Measurements from ENCODE around the gene TSPAN14. TPM values are rescaled to one million over a fixed set of nuclear protein-coding genes. Genes with fewer than 3 reads are reported as not detected.

Gene TSPAN14
- total and polyA plus RNA-seq, 9 donors: 15.8 to 59.5 (median 45.3) TPM

GRCh38 chr10:80453056-80453841, 861 bp upstream of the TSPAN14 start:
- Histone ChIP-seq H3K36me3 (ENCODE audit: control insufficient read depth, insufficient read depth, low read length) (no peaks in the 10 kb centered on the region), H3K27me3 (ENCODE audit: control insufficient read depth, insufficient read depth, low read length) (no peaks in the 10 kb centered on the region), H3K4me3 (ENCODE audit: low read length) (peak overlapping the region; percentile 44), H3K9me3 (replicated peaks; ENCODE audit: control insufficient read depth, low read depth, low read length) (no peaks in the 10 kb centered on the region), H3K4me1 (ENCODE audit: control insufficient read depth, insufficient read depth, low read length) (peaks cover 31% of the 10 kb centered on the region), H3K27ac (ENCODE audit: low read length) (peak overlapping the region; percentile 84)
- no peak for DNase-seq
- WGBS (ENCODE audit: insufficient coverage): 5% methylated on average over 13 of the region's 23 CpGs

- DNase-seq: peak; percentile 48
- Histone ChIP-seq H3K9me3 (replicated peaks; ENCODE audit: control insufficient read depth, low read depth, low read length) (no peaks in the 10 kb centered on the region), H3K27me3 (ENCODE audit: control insufficient read depth, insufficient read depth, low read length) (no peaks in the 10 kb centered on the region), H3K36me3 (ENCODE audit: control insufficient read depth, insufficient read depth, low read length) (no peaks in the 10 kb centered on the region), H3K4me3 (ENCODE audit: low read length) (peak overlapping the region; percentile 83), H3K27ac (ENCODE audit: low read length) (peak overlapping the region; percentile 90), H3K4me1 (ENCODE audit: control insufficient read depth, insufficient read depth, low read length) (peaks cover 46% of the 10 kb centered on the region)
- under 1% methylated on average over 60 of the region's 81 CpGs for WGBS (ENCODE audit: insufficient coverage)
Measured at GRCh38 chr10:80454513-80455460, 677 bp downstream of the TSPAN14 start.

GRCh38 chr10:80455461-80456349, 1.6 kb downstream of the TSPAN14 start:
- peak overlapping the region; percentile 90 for H3K27ac ChIP-seq (ENCODE audit: low read length)
- H3K4me3 ChIP-seq (ENCODE audit: low read length): peak overlapping the region; percentile 83
- no peak for DNase-seq
- H3K4me1 ChIP-seq (ENCODE audit: control insufficient read depth, insufficient read depth, low read length): peaks cover 56% of the 10 kb centered on the region
- no peaks in the 10 kb centered on the region for H3K36me3 ChIP-seq (ENCODE audit: control insufficient read depth, insufficient read depth, low read length)
- 77% methylated on average over 12 of the region's 13 CpGs for WGBS (ENCODE audit: insufficient coverage)
- H3K27me3 ChIP-seq (ENCODE audit: control insufficient read depth, insufficient read depth, low read length): no peaks in the 10 kb centered on the region
- H3K9me3 ChIP-seq (replicated peaks; ENCODE audit: control insufficient read depth, low read depth, low read length): no peaks in the 10 kb centered on the region

- Histone ChIP-seq H3K9me3 (replicated peaks; ENCODE audit: control insufficient read depth, low read depth, low read length) (no peaks in the 10 kb centered on the region), H3K36me3 (ENCODE audit: control insufficient read depth, insufficient read depth, low read length) (no peaks in the 10 kb centered on the region), H3K27ac (ENCODE audit: low read length) (peak overlapping the region; percentile 76), H3K4me1 (ENCODE audit: control insufficient read depth, insufficient read depth, low read length) (peaks cover 76% of the 10 kb centered on the region), H3K27me3 (ENCODE audit: control insufficient read depth, insufficient read depth, low read length) (no peaks in the 10 kb centered on the region), H3K4me3 (ENCODE audit: low read length) (no peak overlapping the region)
- 86% methylated on average over 5 of the region's 8 CpGs for WGBS (ENCODE audit: insufficient coverage)
- no peak for DNase-seq
Measured at GRCh38 chr10:80457554-80458262, 3.6 kb downstream of the TSPAN14 start.

GRCh38 chr10:80458263-80458625, 4.1 kb downstream of the TSPAN14 start:
- H3K27me3 ChIP-seq (ENCODE audit: control insufficient read depth, insufficient read depth, low read length): no peaks in the 10 kb centered on the region
- no peak for DNase-seq
- H3K36me3 ChIP-seq (ENCODE audit: control insufficient read depth, insufficient read depth, low read length): no peaks in the 10 kb centered on the region
- H3K4me3 ChIP-seq (ENCODE audit: low read length): no peak overlapping the region
- H3K4me1 ChIP-seq (ENCODE audit: control insufficient read depth, insufficient read depth, low read length): peaks cover 80% of the 10 kb centered on the region
- no CpG with 5 or more reads among the region's 4 CpGs for WGBS (ENCODE audit: insufficient coverage)
- H3K27ac ChIP-seq (ENCODE audit: low read length): peak overlapping the region; percentile 76
- H3K9me3 ChIP-seq (replicated peaks; ENCODE audit: control insufficient read depth, low read depth, low read length): no peaks in the 10 kb centered on the region

- 70% methylated on average over 2 of the region's 6 CpGs for WGBS (ENCODE audit: insufficient coverage)
- no peak for DNase-seq
- no peak overlapping the region for H3K4me3 ChIP-seq (ENCODE audit: low read length)
- H3K9me3 ChIP-seq (replicated peaks; ENCODE audit: control insufficient read depth, low read depth, low read length): no peaks in the 10 kb centered on the region
- peaks cover 82% of the 10 kb centered on the region for H3K4me1 ChIP-seq (ENCODE audit: control insufficient read depth, insufficient read depth, low read length)
- peak overlapping the region; percentile 76 for H3K27ac ChIP-seq (ENCODE audit: low read length)
- no peaks in the 10 kb centered on the region for H3K36me3 ChIP-seq (ENCODE audit: control insufficient read depth, insufficient read depth, low read length)
- H3K27me3 ChIP-seq (ENCODE audit: control insufficient read depth, insufficient read depth, low read length): no peaks in the 10 kb centered on the region
Measured at GRCh38 chr10:80458638-80459037, 4.5 kb downstream of the TSPAN14 start.

GRCh38 chr10:80459047-80459865, 5.1 kb downstream of the TSPAN14 start:
- no peaks in the 10 kb centered on the region for H3K9me3 ChIP-seq (replicated peaks; ENCODE audit: control insufficient read depth, low read depth, low read length)
- H3K4me1 ChIP-seq (ENCODE audit: control insufficient read depth, insufficient read depth, low read length): peaks cover 88% of the 10 kb centered on the region
- no peaks in the 10 kb centered on the region for H3K36me3 ChIP-seq (ENCODE audit: control insufficient read depth, insufficient read depth, low read length)
- DNase-seq: peak; percentile 73
- WGBS (ENCODE audit: insufficient coverage): 55% methylated on average over 6 of the region's 9 CpGs
- H3K27me3 ChIP-seq (ENCODE audit: control insufficient read depth, insufficient read depth, low read length): no peaks in the 10 kb centered on the region
- H3K4me3 ChIP-seq (ENCODE audit: low read length): no peak overlapping the region
- peak overlapping the region; percentile 78 for H3K27ac ChIP-seq (ENCODE audit: low read length)

- no peaks in the 10 kb centered on the region for H3K9me3 ChIP-seq (replicated peaks; ENCODE audit: control insufficient read depth, low read depth, low read length)
- WGBS (ENCODE audit: insufficient coverage): 42% methylated on average over 4 of the region's 6 CpGs
- no peaks in the 10 kb centered on the region for H3K27me3 ChIP-seq (ENCODE audit: control insufficient read depth, insufficient read depth, low read length)
- no peak overlapping the region for H3K27ac ChIP-seq (ENCODE audit: low read length)
- peak; percentile 54 for DNase-seq
- no peaks in the 10 kb centered on the region for H3K36me3 ChIP-seq (ENCODE audit: control insufficient read depth, insufficient read depth, low read length)
- H3K4me3 ChIP-seq (ENCODE audit: low read length): no peak overlapping the region
- H3K4me1 ChIP-seq (ENCODE audit: control insufficient read depth, insufficient read depth, low read length): peaks cover 93% of the 10 kb centered on the region
Measured at GRCh38 chr10:80460399-80461207, 6.5 kb downstream of the TSPAN14 start.

Measured in muscle of leg (tissue), 11 donors.